ENCODE measurements around the gene HMCN1.

DNA sequence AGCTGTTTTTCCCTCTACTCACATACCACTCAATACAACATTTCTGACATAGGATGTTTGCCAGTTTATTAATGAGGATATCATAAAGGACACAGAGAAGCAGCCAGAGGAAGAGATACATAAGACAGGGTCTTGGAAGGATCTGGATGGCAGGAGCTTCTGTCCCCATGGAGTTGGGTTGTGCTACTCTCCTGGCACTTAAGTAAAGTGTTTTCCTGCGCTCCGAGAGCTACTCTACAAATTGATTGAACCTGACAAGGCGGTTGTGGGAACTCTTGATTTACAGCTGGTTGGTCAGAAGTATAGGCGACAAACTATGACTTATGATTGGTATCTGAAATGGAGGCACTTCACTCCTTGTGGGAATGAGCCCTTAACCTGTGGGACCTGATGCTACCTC, 208.8 kb downstream of the HMCN1 start:
- TF ChIP-seq, protein P1, sequence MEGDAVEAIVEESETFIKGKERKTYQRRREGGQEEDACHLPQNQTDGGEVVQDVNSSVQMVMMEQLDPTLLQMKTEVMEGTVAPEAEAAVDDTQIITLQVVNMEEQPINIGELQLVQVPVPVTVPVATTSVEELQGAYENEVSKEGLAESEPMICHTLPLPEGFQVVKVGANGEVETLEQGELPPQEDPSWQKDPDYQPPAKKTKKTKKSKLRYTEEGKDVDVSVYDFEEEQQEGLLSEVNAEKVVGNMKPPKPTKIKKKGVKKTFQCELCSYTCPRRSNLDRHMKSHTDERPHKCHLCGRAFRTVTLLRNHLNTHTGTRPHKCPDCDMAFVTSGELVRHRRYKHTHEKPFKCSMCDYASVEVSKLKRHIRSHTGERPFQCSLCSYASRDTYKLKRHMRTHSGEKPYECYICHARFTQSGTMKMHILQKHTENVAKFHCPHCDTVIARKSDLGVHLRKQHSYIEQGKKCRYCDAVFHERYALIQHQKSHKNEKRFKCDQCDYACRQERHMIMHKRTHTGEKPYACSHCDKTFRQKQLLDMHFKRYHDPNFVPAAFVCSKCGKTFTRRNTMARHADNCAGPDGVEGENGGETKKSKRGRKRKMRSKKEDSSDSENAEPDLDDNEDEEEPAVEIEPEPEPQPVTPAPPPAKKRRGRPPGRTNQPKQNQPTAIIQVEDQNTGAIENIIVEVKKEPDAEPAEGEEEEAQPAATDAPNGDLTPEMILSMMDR (IDR thresholded peaks at IDR 0.05) = no peak
- no peak for TF ChIP-seq ZFX (IDR thresholded peaks at IDR 0.05; ENCODE audit: borderline replicate concordance)

Data from 22Rv1 (cell line).